Osteoblast (primary cell): ENCODE measurements around the gene FGF4. TPM values are rescaled to one million over a fixed set of nuclear protein-coding genes. Genes with fewer than 3 reads are reported as not detected.

ENCODE experiments used
- DNase-seq: peaks from one replicate; pipeline ENCODE4 v3.0.0; 2011; ENCODE audit warnings: low spot score, mixed read lengths; ENCODE audit not compliant: insufficient read length; ENCODE audit errors: missing footprints
- H2AFZ ChIP-seq: 2 replicates; pipeline ENCODE4 v1.6.0; 2011; ENCODE audit warnings: mild to moderate bottlenecking, low read length
- H3K27ac ChIP-seq: 2 replicates; pipeline ENCODE4 v1.5.1; 2011; ENCODE audit warnings: mild to moderate bottlenecking, low read depth, low read length, moderate library complexity
- H3K27me3 ChIP-seq: 2 replicates; pipeline ENCODE4 v1.6.0; 2012; ENCODE audit warnings: mild to moderate bottlenecking, control low read depth, inconsistent platforms, low read length, moderate library complexity; ENCODE audit not compliant: insufficient read depth
- H3K36me3 ChIP-seq: 2 replicates; pipeline ENCODE4 v1.5.1; 2011; ENCODE audit warnings: mild to moderate bottlenecking, low read length, control low read depth, moderate library complexity; ENCODE audit not compliant: insufficient read depth
- H3K4me1 ChIP-seq: 2 replicates; pipeline ENCODE4 v1.5.1; 2011; ENCODE audit warnings: mild to moderate bottlenecking, low read length, control low read depth, moderate library complexity; ENCODE audit not compliant: insufficient read depth
- H3K4me2 ChIP-seq: 2 replicates; pipeline ENCODE4 v1.6.0; 2011; ENCODE audit warnings: mild to moderate bottlenecking, low read length; ENCODE audit not compliant: insufficient read depth
- H3K4me3 ChIP-seq: fragments of 200-600 bp; sonication (generic); 3 replicates; pipeline ENCODE4 v1.5.1; 2012; ENCODE audit warnings: mild to moderate bottlenecking, low read length, inconsistent platforms; ENCODE audit not compliant: insufficient read depth
- H3K79me2 ChIP-seq: 2 replicates; pipeline ENCODE4 v1.6.0; 2012; ENCODE audit warnings: mild to moderate bottlenecking, low read length, control low read depth, inconsistent platforms; ENCODE audit not compliant: insufficient read depth
- H3K9me3 ChIP-seq: 2 replicates; pipeline ENCODE4 v1.5.1; 2011; ENCODE audit warnings: low read depth, low read length, control low read depth
- H4K20me1 ChIP-seq: 2 replicates; pipeline ENCODE4 v1.6.0; 2012; ENCODE audit warnings: mild to moderate bottlenecking, low read length, control low read depth; ENCODE audit not compliant: insufficient read depth
- total RNA-seq: library from RNA; depleted of rRNA; stranded (reverse); fragments of >200 nt; gene quantifications from 2 replicates; pipeline ENCODE4 v1.2.3, GENCODE V29; 2012
- TF ChIP-seq, protein P1 (sequence below): IDR thresholded peaks from 2 replicates; pipeline ENCODE4 v1.5.1; 2011; ENCODE audit warnings: mild to moderate bottlenecking, low read depth, low read length, moderate library complexity; ENCODE audit errors: extremely low read depth

The FGF4 gene
- total RNA-seq, 1 donor = not detected

DNA sequence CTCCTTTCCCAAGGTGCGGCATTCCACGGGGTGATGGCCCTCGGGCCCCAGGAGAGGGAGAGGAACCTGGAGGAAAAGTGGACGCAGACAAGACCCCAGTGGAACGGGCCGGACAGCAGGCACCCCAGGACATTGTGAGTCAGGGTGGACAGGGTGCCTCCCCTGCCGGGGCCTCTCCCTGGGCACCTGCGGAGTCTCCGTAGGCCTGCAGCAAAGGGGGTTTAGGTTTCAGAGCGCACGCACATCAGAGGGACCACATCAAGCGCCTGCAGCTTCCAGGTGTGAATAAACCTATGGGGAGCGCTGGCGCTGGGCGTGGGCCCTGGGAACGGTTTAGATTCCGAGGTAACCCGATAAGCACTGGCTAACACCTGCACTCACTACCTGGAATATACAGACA is 48.7 kb downstream of the FGF4 start:
- DNase-seq = peak; percentile 30
- Histone ChIP-seq H3K4me1 (no peaks in the 10 kb centered on the region), H4K20me1 (no peaks in the 10 kb centered on the region), H3K36me3 (no peaks in the 10 kb centered on the region), H3K79me2 (no peaks in the 10 kb centered on the region), H3K27ac (no peak overlapping the region), H3K4me3 (no peak overlapping the region), H2AFZ (no peak overlapping the region), H3K4me2 (no peak overlapping the region), H3K27me3 (peaks cover 55% of the 10 kb centered on the region), H3K9me3 (no peaks in the 10 kb centered on the region)
- TF ChIP-seq, protein P1, sequence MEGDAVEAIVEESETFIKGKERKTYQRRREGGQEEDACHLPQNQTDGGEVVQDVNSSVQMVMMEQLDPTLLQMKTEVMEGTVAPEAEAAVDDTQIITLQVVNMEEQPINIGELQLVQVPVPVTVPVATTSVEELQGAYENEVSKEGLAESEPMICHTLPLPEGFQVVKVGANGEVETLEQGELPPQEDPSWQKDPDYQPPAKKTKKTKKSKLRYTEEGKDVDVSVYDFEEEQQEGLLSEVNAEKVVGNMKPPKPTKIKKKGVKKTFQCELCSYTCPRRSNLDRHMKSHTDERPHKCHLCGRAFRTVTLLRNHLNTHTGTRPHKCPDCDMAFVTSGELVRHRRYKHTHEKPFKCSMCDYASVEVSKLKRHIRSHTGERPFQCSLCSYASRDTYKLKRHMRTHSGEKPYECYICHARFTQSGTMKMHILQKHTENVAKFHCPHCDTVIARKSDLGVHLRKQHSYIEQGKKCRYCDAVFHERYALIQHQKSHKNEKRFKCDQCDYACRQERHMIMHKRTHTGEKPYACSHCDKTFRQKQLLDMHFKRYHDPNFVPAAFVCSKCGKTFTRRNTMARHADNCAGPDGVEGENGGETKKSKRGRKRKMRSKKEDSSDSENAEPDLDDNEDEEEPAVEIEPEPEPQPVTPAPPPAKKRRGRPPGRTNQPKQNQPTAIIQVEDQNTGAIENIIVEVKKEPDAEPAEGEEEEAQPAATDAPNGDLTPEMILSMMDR = no peak

DNA sequence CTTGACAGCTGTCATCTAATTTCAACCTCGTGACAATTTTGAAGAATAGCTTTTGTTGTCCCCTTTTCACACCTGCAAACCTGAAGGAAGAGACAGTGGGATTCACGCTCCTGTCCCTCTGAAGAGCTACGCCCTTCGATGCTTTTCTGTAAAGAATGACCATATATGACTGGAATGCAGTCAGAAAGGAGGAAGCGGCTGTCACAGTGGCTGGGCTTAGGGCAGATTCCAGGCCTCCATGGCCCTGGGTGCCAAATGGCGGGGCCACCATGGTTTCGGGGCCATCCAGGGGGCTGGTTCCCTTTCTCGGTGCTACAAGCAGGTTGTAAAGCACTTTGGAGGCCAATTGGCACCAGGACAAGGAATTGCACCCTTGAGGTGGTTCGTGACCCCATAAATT is 49.1 kb downstream of the FGF4 start:
- no peak overlapping the region for H2AFZ ChIP-seq
- TF ChIP-seq, protein P1 = no peak
- no peaks in the 10 kb centered on the region for H3K79me2 ChIP-seq
- no peak overlapping the region for H3K4me2 ChIP-seq
- H3K36me3 ChIP-seq = no peaks in the 10 kb centered on the region
- no peaks in the 10 kb centered on the region for H3K9me3 ChIP-seq
- H3K27me3 ChIP-seq = peaks cover 60% of the 10 kb centered on the region
- DNase-seq = peak; percentile 84
- H3K4me1 ChIP-seq = no peaks in the 10 kb centered on the region
- no peak overlapping the region for H3K4me3 ChIP-seq
- H3K27ac ChIP-seq = no peak overlapping the region
- no peaks in the 10 kb centered on the region for H4K20me1 ChIP-seq

DNA sequence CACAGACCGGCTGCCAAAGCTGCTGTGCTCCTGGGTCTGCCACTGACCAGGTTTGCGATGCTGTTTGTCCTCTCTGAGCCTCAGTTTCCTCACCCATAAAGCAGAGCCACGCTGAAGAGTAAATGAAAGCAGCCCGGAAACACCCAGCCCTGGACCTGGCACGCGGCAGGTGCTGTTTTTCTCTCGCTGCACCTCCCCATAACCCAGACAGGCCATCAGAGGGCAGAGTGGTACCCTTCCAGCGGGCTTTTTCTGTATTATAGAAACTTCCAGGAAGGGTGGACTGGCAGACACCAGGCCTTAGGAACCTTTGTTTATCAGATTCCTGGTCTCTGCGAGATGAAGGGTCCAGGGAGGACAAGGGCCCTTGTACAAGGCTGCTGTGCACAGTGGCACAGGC is 53.4 kb downstream of the FGF4 start:
- DNase-seq = peak; percentile 56
- Histone ChIP-seq H2AFZ (no peak overlapping the region), H3K4me2 (no peak overlapping the region), H3K27ac (no peak overlapping the region), H4K20me1 (no peaks in the 10 kb centered on the region), H3K9me3 (no peaks in the 10 kb centered on the region), H3K36me3 (no peaks in the 10 kb centered on the region), H3K27me3 (peaks cover 74% of the 10 kb centered on the region), H3K79me2 (no peaks in the 10 kb centered on the region), H3K4me1 (no peaks in the 10 kb centered on the region), H3K4me3 (no peak overlapping the region)
- TF ChIP-seq, protein P1 = peak; percentile 37

DNA sequence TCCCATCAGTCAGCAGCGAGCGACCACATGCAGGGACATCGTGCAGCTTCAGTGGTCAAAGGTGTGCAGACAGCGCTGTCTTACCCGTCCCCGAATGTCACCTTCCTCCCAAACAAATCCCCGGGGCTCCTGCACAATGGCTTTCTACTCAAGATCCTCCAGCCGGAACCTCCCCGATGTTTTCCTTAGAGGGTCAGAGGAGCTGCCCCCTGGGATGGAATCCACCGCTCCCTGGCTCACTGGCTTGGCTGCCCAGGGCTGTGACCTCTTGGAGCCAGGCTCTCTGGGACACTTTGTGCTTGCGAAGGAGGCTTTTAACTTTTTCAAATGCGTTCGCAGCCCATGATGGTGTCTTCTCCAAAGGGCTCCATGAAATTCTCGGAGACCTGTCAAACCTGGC is 54.0 kb downstream of the FGF4 start:
- DNase-seq = peak; percentile 46
- no peaks in the 10 kb centered on the region for H3K79me2 ChIP-seq
- H3K9me3 ChIP-seq = no peaks in the 10 kb centered on the region
- H3K36me3 ChIP-seq = no peaks in the 10 kb centered on the region
- H3K4me1 ChIP-seq = no peaks in the 10 kb centered on the region
- no peak overlapping the region for H2AFZ ChIP-seq
- TF ChIP-seq, protein P1 = no peak
- no peak overlapping the region for H3K4me2 ChIP-seq
- no peak overlapping the region for H3K27ac ChIP-seq
- no peak overlapping the region for H3K4me3 ChIP-seq
- H3K27me3 ChIP-seq = peaks cover 70% of the 10 kb centered on the region
- H4K20me1 ChIP-seq = no peaks in the 10 kb centered on the region

Other genes starting within 250 kb of the FGF4 start
- gene CCND1, start 134.2 kb downstream of the FGF4 start, total RNA-seq = 187 and 237 TPM in 2 replicates
- gene LTO1, start 100.0 kb downstream of the FGF4 start, total RNA-seq = 21.8 and 24.6 TPM in 2 replicates
- gene FGF19, start 71.3 kb downstream of the FGF4 start, total RNA-seq = not detected in 2 replicates
- gene FGF3, start 44.1 kb upstream of the FGF4 start, total RNA-seq = not detected in 2 replicates